K562 (cell line): Measurements from ENCODE around the gene DIP2B. TPM values are rescaled to one million over a fixed set of nuclear protein-coding genes. Genes with fewer than 3 reads are reported as not detected.

ENCODE experiments used
- ATF1 ChIP-seq, 2 experiments: fragments of 450-650 bp in 1 of 2; IDR thresholded peaks; 2 replicates each; pipeline ENCODE4 v1.6.1; 2016; ENCODE audit warnings: missing compliant biosample characterization in 1 of 2, missing genetic modification characterization in 1 of 2
- EHMT2 ChIP-seq: fragments of 450-650 bp; IDR thresholded peaks from 2 replicates; pipeline ENCODE4 v1.6.1; 2018; ENCODE audit warnings: antibody characterized with exemption
- FOXA3 ChIP-seq, 2 experiments: fragments of 450-650 bp in 1 of 2; sonication (generic) in 1 of 2; formaldehyde crosslinking; IDR thresholded peaks in 1 of 2; conservative IDR thresholded peaks in 1 of 2; 2 replicates each; pipeline versions ENCODE4 v1.4.0 to v1.8.0; 2020 to 2022; ENCODE audit warnings: mild to moderate bottlenecking in 2 of 2, missing genetic modification reagents in 1 of 2
- HIVEP1 ChIP-seq: fragments of 250-450 bp; sonication (Bioruptor Pico); IDR thresholded peaks from 2 replicates; pipeline ENCODE4 v1.4.0; 2020; ENCODE audit warnings: mild to moderate bottlenecking
- MAFK ChIP-seq: IDR thresholded peaks from 2 replicates; pipeline ENCODE4 v1.6.1; 2011; ENCODE audit warnings: low read length, improper control_type of control experiment
- NR2C2 ChIP-seq, 2 experiments: fragments of 200-800 bp in 1 of 2; sonication (Bioruptor generic) in 1 of 2; sonication (generic) in 1 of 2; formaldehyde crosslinking in 1 of 2; IDR thresholded peaks; 2 replicates each; pipeline versions ENCODE4 v1.6.1 to v1.8.0; 2016 to 2022; ENCODE audit warnings: mild to moderate bottlenecking in 1 of 2, missing compliant biosample characterization in 1 of 2, missing genetic modification characterization in 1 of 2, missing genetic modification reagents in 1 of 2
- PHB ChIP-seq: fragments of 250-450 bp; sonication (Bioruptor Pico); IDR thresholded peaks from 2 replicates; pipeline ENCODE4 v1.5.0; 2021
- PHF20 ChIP-seq: fragments of 450-650 bp; IDR thresholded peaks from 2 replicates; pipeline ENCODE4 v1.6.1; 2018; ENCODE audit not compliant: partially characterized antibody
- RERE ChIP-seq: sonication (generic); formaldehyde crosslinking; IDR thresholded peaks from 2 replicates; pipeline ENCODE4 v1.8.0; 2023; ENCODE audit warnings: missing genetic modification reagents, mild to moderate bottlenecking, borderline replicate concordance
- STAT6 ChIP-seq: sonication (generic); formaldehyde crosslinking; IDR thresholded peaks from 2 replicates; pipeline ENCODE4 v1.8.1; 2023; ENCODE audit warnings: mild to moderate bottlenecking, missing genetic modification reagents
- TAL1 ChIP-seq: fragments of 450-650 bp; IDR thresholded peaks from 2 replicates; pipeline ENCODE4 v1.6.1; 2016; ENCODE audit warnings: mild to moderate bottlenecking
- TOE1 ChIP-seq, 2 experiments: fragments of 450-650 bp in 1 of 2; sonication (generic) in 1 of 2; formaldehyde crosslinking in 1 of 2; IDR thresholded peaks; 2 replicates each; pipeline versions ENCODE4 v1.7.1 to v1.8.0; 2016 to 2022; ENCODE audit warnings: borderline replicate concordance in 2 of 2, mild to moderate bottlenecking in 2 of 2, antibody characterized with exemption in 1 of 2, inconsistent platforms in 1 of 2, low read depth in 1 of 2, missing genetic modification reagents in 1 of 2, moderate library complexity in 1 of 2
- ZNF398 ChIP-seq: fragments of 250-450 bp; sonication (Bioruptor Pico); IDR thresholded peaks from 2 replicates; pipeline ENCODE4 v1.8.0; 2021; ENCODE audit warnings: moderate library complexity, mild to moderate bottlenecking, inconsistent platforms
- ZNF79 ChIP-seq: fragments of 250-450 bp; sonication (Bioruptor Pico); IDR thresholded peaks from 2 replicates; pipeline ENCODE4 v1.4.0; 2020; ENCODE audit warnings: low read depth, mild to moderate bottlenecking, moderate library complexity
- polyA plus RNA-seq, 8 experiments: library from polyadenylated mRNA; depleted of rRNA in 4 of 8; stranded (reverse) in 5 of 8; unstranded in 3 of 8; fragments of >200 nt; fragmentation: Nextera tagmentation in 2 of 8; fragmentation: Illumina TruSeq in 1 of 8; extraction: Ambion mirVana in 2 of 8; extraction: Trizol in 1 of 8; gene quantifications; 2 replicates each; pipeline versions ENCODE4 v1.2.1 to v1.2.3, GENCODE V29; 2011 to 2014; ENCODE audit warnings: inconsistent platforms in 1 of 8, missing spikeins in 1 of 8
- total RNA-seq, 7 experiments: library from RNA; depleted of rRNA in 6 of 7; stranded (reverse); fragments of >200 nt in 6 of 7; fragmentation: Illumina TruSeq in 2 of 7; extraction: Trizol in 2 of 7; gene quantifications; 2 replicates each; pipeline versions ENCODE4 v1.2.1 to v1.2.3, GENCODE V29; 2011 to 2021; ENCODE audit warnings: low replicate concordance in 1 of 7

The DIP2B gene
- total and polyA plus RNA-seq, 9 of the 15 experiments (the other 6 are each of a cell fraction or from before 2014, with no cell fraction given), result 4.6 to 26.1 (median 18.8) TPM

GRCh38 chr12:50562520-50563433 is 58.0 kb downstream of the DIP2B start (continued):
- TF ChIP-seq FOXA3 (CRISPR knock-in tag; conservative IDR thresholded peaks at IDR 0.05 in 1 of 2, IDR thresholded peaks at IDR 0.05 in 1 of 2) (0 out of 4 replicates have a peak, but pooled peaks of 1 of the 2 experiments have one; percentile 4), TOE1 (IDR thresholded peaks at IDR 0.05; ENCODE audit: borderline replicate concordance) (peak; percentile 57; the same call in 1 of the 2 replicates), TOE1 (CRISPR knock-in tag; IDR thresholded peaks at IDR 0.05; ENCODE audit: borderline replicate concordance, low read depth) (no peak), PHF20 (no peak), MAFK (peak; percentile 25; the same call in 1 of the 2 replicates), HIVEP1 (CRISPR knock-in tag) (no peak), EHMT2 (peak; percentile 62; the same call in 1 of the 2 replicates), TAL1 (peak; percentile 88), ZNF398 (no peak), NR2C2 (CRISPR knock-in tag; IDR thresholded peaks at IDR 0.05) (no peak), NR2C2 (tag; IDR thresholded peaks at IDR 0.05) (no peak), RERE (CRISPR knock-in tag) (no peak), STAT6 (CRISPR knock-in tag) (no peak), ZNF79 (CRISPR knock-in tag) (no peak), ATF1 (CRISPR knock-in tag; IDR thresholded peaks at IDR 0.05) (no peak), ATF1 (tag; IDR thresholded peaks at IDR 0.05) (peak; percentile 80), PHB (no peak)
